K562 (cell line): ENCODE measurements around the gene RAD21L1. TPM values are rescaled to one million over a fixed set of nuclear protein-coding genes. Genes with fewer than 3 reads are reported as not detected.

ENCODE experiments used
- CREBBP ChIP-seq: IDR thresholded peaks from one replicate; pipeline ENCODE4 v1.6.1; 2012; ENCODE audit warnings: low read depth, mild to moderate bottlenecking, control low read depth, inconsistent platforms, low read length
- HLTF ChIP-seq: fragments of 450-650 bp; IDR thresholded peaks from 2 replicates; pipeline ENCODE4 v1.6.1; 2016
- HMG20A ChIP-seq: fragments of 450-650 bp; formaldehyde crosslinking; conservative IDR thresholded peaks from 2 replicates; pipeline ENCODE4 v1.4.0; 2020; ENCODE audit warnings: mild to moderate bottlenecking, mixed read lengths
- HNRNPK ChIP-seq: fragments of 200-400 bp; formaldehyde crosslinking; IDR thresholded peaks from one replicate; pipeline ENCODE4 v1.6.1; 2018; ENCODE audit warnings: mild to moderate bottlenecking, low read depth, low read length; ENCODE audit not compliant: poor library complexity, severe bottlenecking
- MAFK ChIP-seq: IDR thresholded peaks from 2 replicates; pipeline ENCODE4 v1.6.1; 2011; ENCODE audit warnings: low read length, improper control_type of control experiment
- NONO ChIP-seq, 2 experiments: fragments of 200-400 bp in 1 of 2; fragments of 450-650 bp in 1 of 2; formaldehyde crosslinking in 1 of 2; IDR thresholded peaks; 2 replicates each; pipeline ENCODE4 v1.6.1; 2017; ENCODE audit warnings: low read depth in 2 of 2, mild to moderate bottlenecking in 2 of 2, moderate library complexity in 2 of 2, low read length in 1 of 2
- ZNF239 ChIP-seq: fragments of 250-450 bp; sonication (Bioruptor Pico); IDR thresholded peaks from 2 replicates; pipeline ENCODE4 v1.4.0; 2020; ENCODE audit warnings: mild to moderate bottlenecking
- ZNF280A ChIP-seq: fragments of 450-650 bp; IDR thresholded peaks from 2 replicates; pipeline ENCODE4 v1.6.1; 2018; ENCODE audit warnings: mild to moderate bottlenecking, low read depth; ENCODE audit not compliant: partially characterized antibody
- ZNF347 ChIP-seq: fragments of 450-650 bp; formaldehyde crosslinking; IDR thresholded peaks from 2 replicates; pipeline ENCODE4 v1.4.0; 2020; ENCODE audit warnings: low read depth, mild to moderate bottlenecking, moderate library complexity
- ZNF408 ChIP-seq: fragments of 250-450 bp; sonication (Bioruptor Pico); IDR thresholded peaks from 2 replicates; pipeline ENCODE4 v1.4.0; 2020; ENCODE audit warnings: low read depth, mild to moderate bottlenecking, moderate library complexity
- polyA plus RNA-seq, 8 experiments: library from polyadenylated mRNA; depleted of rRNA in 4 of 8; stranded (reverse) in 5 of 8; unstranded in 3 of 8; fragments of >200 nt; fragmentation: Nextera tagmentation in 2 of 8; fragmentation: Illumina TruSeq in 1 of 8; extraction: Ambion mirVana in 2 of 8; extraction: Trizol in 1 of 8; gene quantifications; 2 replicates each; pipeline versions ENCODE4 v1.2.1 to v1.2.3, GENCODE V29; 2011 to 2014; ENCODE audit warnings: inconsistent platforms in 1 of 8, missing spikeins in 1 of 8
- total RNA-seq, 7 experiments: library from RNA; depleted of rRNA in 6 of 7; stranded (reverse); fragments of >200 nt in 6 of 7; fragmentation: Illumina TruSeq in 2 of 7; extraction: Trizol in 2 of 7; gene quantifications; 2 replicates each; pipeline versions ENCODE4 v1.2.1 to v1.2.3, GENCODE V29; 2011 to 2021; ENCODE audit warnings: low replicate concordance in 1 of 7
- TF ChIP-seq, protein P1 (sequence below): fragments of 450-650 bp; formaldehyde crosslinking; IDR thresholded peaks from 2 replicates; pipeline ENCODE4 v1.4.0; 2020; ENCODE audit warnings: mild to moderate bottlenecking, moderate library complexity
- TF ChIP-seq, protein P2 (sequence below): sonication (generic); formaldehyde crosslinking; IDR thresholded peaks from 2 replicates; pipeline ENCODE4 v1.8.0; 2022; ENCODE audit warnings: mild to moderate bottlenecking, missing genetic modification reagents
- TF ChIP-seq, protein P3 (sequence below): fragments of 250-450 bp; sonication (Bioruptor Pico); IDR thresholded peaks from 2 replicates; pipeline ENCODE4 v1.8.0; 2022; ENCODE audit warnings: moderate library complexity, mild to moderate bottlenecking, inconsistent platforms
- TF ChIP-seq, protein P4 (sequence below): IDR thresholded peaks from 2 replicates; pipeline ENCODE4 v1.6.1; 2016; ENCODE audit warnings: missing genetic modification characterization, missing compliant biosample characterization

Gene RAD21L1
- total and polyA plus RNA-seq, 9 of the 15 experiments (the other 6 are each of a cell fraction or from before 2014, with no cell fraction given) = 0.17 to 1.7 (median 0.45) TPM; not detected in 1

- TF ChIP-seq ZNF280A (no peak), ZNF347 (CRISPR knock-in tag) (no peak), HLTF (no peak), ZNF408 (CRISPR knock-in tag) (no peak), NONO (IDR thresholded peaks at IDR 0.05; ENCODE audit: low read depth in 2 of 2, low read length in 1 of 2) (no peak), MAFK (no peak), ZNF239 (CRISPR knock-in tag) (no peak), HNRNPK (no peak), HMG20A (no peak), CREBBP (no peak)
- TF ChIP-seq, protein P1, sequence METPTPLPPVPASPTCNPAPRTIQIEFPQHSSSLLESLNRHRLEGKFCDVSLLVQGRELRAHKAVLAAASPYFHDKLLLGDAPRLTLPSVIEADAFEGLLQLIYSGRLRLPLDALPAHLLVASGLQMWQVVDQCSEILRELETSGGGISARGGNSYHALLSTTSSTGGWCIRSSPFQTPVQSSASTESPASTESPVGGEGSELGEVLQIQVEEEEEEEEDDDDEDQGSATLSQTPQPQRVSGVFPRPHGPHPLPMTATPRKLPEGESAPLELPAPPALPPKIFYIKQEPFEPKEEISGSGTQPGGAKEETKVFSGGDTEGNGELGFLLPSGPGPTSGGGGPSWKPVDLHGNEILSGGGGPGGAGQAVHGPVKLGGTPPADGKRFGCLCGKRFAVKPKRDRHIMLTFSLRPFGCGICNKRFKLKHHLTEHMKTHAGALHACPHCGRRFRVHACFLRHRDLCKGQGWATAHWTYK = no peak
- TF ChIP-seq, protein P2, sequence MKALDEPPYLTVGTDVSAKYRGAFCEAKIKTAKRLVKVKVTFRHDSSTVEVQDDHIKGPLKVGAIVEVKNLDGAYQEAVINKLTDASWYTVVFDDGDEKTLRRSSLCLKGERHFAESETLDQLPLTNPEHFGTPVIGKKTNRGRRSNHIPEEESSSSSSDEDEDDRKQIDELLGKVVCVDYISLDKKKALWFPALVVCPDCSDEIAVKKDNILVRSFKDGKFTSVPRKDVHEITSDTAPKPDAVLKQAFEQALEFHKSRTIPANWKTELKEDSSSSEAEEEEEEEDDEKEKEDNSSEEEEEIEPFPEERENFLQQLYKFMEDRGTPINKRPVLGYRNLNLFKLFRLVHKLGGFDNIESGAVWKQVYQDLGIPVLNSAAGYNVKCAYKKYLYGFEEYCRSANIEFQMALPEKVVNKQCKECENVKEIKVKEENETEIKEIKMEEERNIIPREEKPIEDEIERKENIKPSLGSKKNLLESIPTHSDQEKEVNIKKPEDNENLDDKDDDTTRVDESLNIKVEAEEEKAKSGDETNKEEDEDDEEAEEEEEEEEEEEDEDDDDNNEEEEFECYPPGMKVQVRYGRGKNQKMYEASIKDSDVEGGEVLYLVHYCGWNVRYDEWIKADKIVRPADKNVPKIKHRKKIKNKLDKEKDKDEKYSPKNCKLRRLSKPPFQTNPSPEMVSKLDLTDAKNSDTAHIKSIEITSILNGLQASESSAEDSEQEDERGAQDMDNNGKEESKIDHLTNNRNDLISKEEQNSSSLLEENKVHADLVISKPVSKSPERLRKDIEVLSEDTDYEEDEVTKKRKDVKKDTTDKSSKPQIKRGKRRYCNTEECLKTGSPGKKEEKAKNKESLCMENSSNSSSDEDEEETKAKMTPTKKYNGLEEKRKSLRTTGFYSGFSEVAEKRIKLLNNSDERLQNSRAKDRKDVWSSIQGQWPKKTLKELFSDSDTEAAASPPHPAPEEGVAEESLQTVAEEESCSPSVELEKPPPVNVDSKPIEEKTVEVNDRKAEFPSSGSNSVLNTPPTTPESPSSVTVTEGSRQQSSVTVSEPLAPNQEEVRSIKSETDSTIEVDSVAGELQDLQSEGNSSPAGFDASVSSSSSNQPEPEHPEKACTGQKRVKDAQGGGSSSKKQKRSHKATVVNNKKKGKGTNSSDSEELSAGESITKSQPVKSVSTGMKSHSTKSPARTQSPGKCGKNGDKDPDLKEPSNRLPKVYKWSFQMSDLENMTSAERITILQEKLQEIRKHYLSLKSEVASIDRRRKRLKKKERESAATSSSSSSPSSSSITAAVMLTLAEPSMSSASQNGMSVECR (CRISPR knock-in tag) = no peak
- TF ChIP-seq, protein P3, sequence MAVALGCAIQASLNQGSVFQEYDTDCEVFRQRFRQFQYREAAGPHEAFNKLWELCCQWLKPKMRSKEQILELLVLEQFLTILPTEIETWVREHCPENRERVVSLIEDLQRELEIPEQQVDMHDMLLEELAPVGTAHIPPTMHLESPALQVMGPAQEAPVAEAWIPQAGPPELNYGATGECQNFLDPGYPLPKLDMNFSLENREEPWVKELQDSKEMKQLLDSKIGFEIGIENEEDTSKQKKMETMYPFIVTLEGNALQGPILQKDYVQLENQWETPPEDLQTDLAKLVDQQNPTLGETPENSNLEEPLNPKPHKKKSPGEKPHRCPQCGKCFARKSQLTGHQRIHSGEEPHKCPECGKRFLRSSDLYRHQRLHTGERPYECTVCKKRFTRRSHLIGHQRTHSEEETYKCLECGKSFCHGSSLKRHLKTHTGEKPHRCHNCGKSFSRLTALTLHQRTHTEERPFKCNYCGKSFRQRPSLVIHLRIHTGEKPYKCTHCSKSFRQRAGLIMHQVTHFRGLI (CRISPR knock-in tag) = no peak
- TF ChIP-seq, protein P4, sequence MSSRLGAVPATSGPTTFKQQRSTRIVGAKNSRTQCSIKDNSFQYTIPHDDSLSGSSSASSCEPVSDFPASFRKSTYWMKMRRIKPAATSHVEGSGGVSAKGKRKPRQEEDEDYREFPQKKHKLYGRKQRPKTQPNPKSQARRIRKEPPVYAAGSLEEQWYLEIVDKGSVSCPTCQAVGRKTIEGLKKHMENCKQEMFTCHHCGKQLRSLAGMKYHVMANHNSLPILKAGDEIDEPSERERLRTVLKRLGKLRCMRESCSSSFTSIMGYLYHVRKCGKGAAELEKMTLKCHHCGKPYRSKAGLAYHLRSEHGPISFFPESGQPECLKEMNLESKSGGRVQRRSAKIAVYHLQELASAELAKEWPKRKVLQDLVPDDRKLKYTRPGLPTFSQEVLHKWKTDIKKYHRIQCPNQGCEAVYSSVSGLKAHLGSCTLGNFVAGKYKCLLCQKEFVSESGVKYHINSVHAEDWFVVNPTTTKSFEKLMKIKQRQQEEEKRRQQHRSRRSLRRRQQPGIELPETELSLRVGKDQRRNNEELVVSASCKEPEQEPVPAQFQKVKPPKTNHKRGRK (tag) = no peak
These were observed 13.0 kb upstream of the RAD21L1 start (continued) for GRCh38 chr20:1212607-1213396.
